Measurements from ENCODE around the gene ALKBH7. TPM values are rescaled to one million over a fixed set of nuclear protein-coding genes. Genes with fewer than 3 reads are reported as not detected.

Gene ALKBH7
- total and polyA plus RNA-seq, 2 of the 13 experiments (the other 11 are each of a cell fraction or from before 2014, with no cell fraction given), result 29.6 to 45.9 TPM

GRCh38 chr19:6372594-6373095, at the start of gene ALKBH7 (continued):
- no peak for TF ChIP-seq ZBTB10 (CRISPR knock-in tag; IDR thresholded peaks at IDR 0.05; ENCODE audit: borderline replicate concordance)
- TF ChIP-seq RFX5 (IDR thresholded peaks at IDR 0.05; ENCODE audit: low read depth, low read length), result peak; percentile 57; the same call in 1 of the 2 replicates
- TF ChIP-seq ZFP37 (CRISPR knock-in tag; IDR thresholded peaks at IDR 0.05; ENCODE audit: borderline replicate concordance), result no peak
- peak; percentile 76 for TF ChIP-seq GMEB1 (CRISPR knock-in tag; IDR thresholded peaks at IDR 0.05; ENCODE audit: borderline replicate concordance)
- no peak; the same call in 1 of the 2 replicates for TF ChIP-seq DMAP1 (CRISPR knock-in tag; IDR thresholded peaks at IDR 0.05)
- no peak; the same call in none of the 2 replicates for TF ChIP-seq NRL (CRISPR knock-in tag; IDR thresholded peaks at IDR 0.05; ENCODE audit: borderline replicate concordance)
- TF ChIP-seq ZSCAN9 (CRISPR knock-in tag; IDR thresholded peaks at IDR 0.05; ENCODE audit: borderline replicate concordance), result no peak
- TF ChIP-seq MBD4 (IDR thresholded peaks at IDR 0.05; ENCODE audit: borderline replicate concordance, low read length), result no peak
- no peak for TF ChIP-seq E2F5 (CRISPR knock-in tag; conservative IDR thresholded peaks at IDR 0.05)
- TF ChIP-seq ELF1 (CRISPR knock-in tag; IDR thresholded peaks at IDR 0.05), result no peak
- TF ChIP-seq FOXK2 (IDR thresholded peaks at IDR 0.05), result no peak
- no peak for TF ChIP-seq ZUFSP (CRISPR knock-in tag; IDR thresholded peaks at IDR 0.05; ENCODE audit: borderline replicate concordance)
- no peak for TF ChIP-seq ZBTB43 (CRISPR knock-in tag; conservative IDR thresholded peaks at IDR 0.05)
- no peak for TF ChIP-seq ZNF432 (CRISPR knock-in tag; IDR thresholded peaks at IDR 0.05; ENCODE audit: borderline replicate concordance)
- TF ChIP-seq ZBTB7B (CRISPR knock-in tag; IDR thresholded peaks at IDR 0.05), result no peak
- no peak for TF ChIP-seq RBM22 (optimal IDR thresholded peaks at IDR 0.05; ENCODE audit: low read length)
- no peak; the same call in 1 of the 2 replicates for TF ChIP-seq ZNF792 (CRISPR knock-in tag; IDR thresholded peaks at IDR 0.05)
- TF ChIP-seq ZNF124 (CRISPR knock-in tag; IDR thresholded peaks at IDR 0.05), result no peak
- TF ChIP-seq NFE2L1 (CRISPR knock-in tag; IDR thresholded peaks at IDR 0.05; ENCODE audit: borderline replicate concordance), result 0 out of 2 replicates have a peak, but pooled peaks have one; percentile 27
- TF ChIP-seq MTF2 (CRISPR knock-in tag; IDR thresholded peaks at IDR 0.05; ENCODE audit: borderline replicate concordance), result no peak
- no peak for TF ChIP-seq DPF2 (CRISPR knock-in tag; IDR thresholded peaks at IDR 0.05; ENCODE audit: borderline replicate concordance, low read depth)
- peak; percentile 91 for TF ChIP-seq PHF8 (CRISPR knock-in tag; IDR thresholded peaks at IDR 0.05)
- TF ChIP-seq SETDB1 (CRISPR knock-in tag; IDR thresholded peaks at IDR 0.05; ENCODE audit: borderline replicate concordance), result no peak
